Activated CD4-positive, CD25-positive, alpha-beta regulatory T cell treated with anti-CD3 and anti-CD28 coated beads, Interleukin-2, amount 50 U/mL, for 72 hours (primary cell): ENCODE data around the gene OR10A4.
"Not testable (repeated sequence)": the region's sequence is repeated elsewhere in the genome, so short reads cannot be mapped to it uniquely, and the experiment has no call there.

ENCODE experiments used
- DNase-seq: peaks from one replicate; pipeline ENCODE4 v3.0.0; 2021

Gene OR10A4

GRCh38 chr11:6900327-6900999, 24.0 kb downstream of the OR10A4 start:
- DNase-seq = no peak

GRCh38 chr11:6904804-6905203, 28.4 kb downstream of the OR10A4 start:
- not testable (repeated sequence) for DNase-seq

- no peak for DNase-seq
Observed at GRCh38 chr11:6911378-6911777, 35.0 kb downstream of the OR10A4 start.

GRCh38 chr11:6911948-6912347, 35.5 kb downstream of the OR10A4 start:
- DNase-seq = no peak

GRCh38 chr11:6919698-6920097, 43.3 kb downstream of the OR10A4 start:
- DNase-seq = no peak

GRCh38 chr11:6920702-6921101, 44.3 kb downstream of the OR10A4 start, which contains the start of gene OR2D3:
Gene OR2D3 (plus strand): TSS chr11:6921002. CDS start chr11:6921002, 0 bp downstream.
- no peak for DNase-seq

- no peak for DNase-seq
Observed at GRCh38 chr11:6925007-6925577, 48.7 kb downstream of the OR10A4 start.

- DNase-seq = no peak
Observed at GRCh38 chr11:6925636-6926207, 49.3 kb downstream of the OR10A4 start.

- DNase-seq = peak; percentile 42
Observed at GRCh38 chr11:6926208-6927029, 50.0 kb downstream of the OR10A4 start, which contains the start of gene ZNF215. Gene ZNF215 (plus strand): TSS chr11:6926426. CDS start chr11:6932273, 5,847 bp downstream.

- no peak for DNase-seq
Observed at GRCh38 chr11:6927030-6927617, 50.7 kb downstream of the OR10A4 start.
